K562 (cell line): ENCODE results near the gene TMEM214. TPM values are rescaled to one million over a fixed set of nuclear protein-coding genes. Genes with fewer than 3 reads are reported as not detected.

Source experiments
- BRCA1 ChIP-seq, 2 experiments: fragments of 450-650 bp in 1 of 2; sonication (generic) in 1 of 2; formaldehyde crosslinking in 1 of 2; IDR thresholded peaks; 2 replicates each; pipeline versions ENCODE4 v1.5.0 to v1.6.1; 2017 to 2020; ENCODE audit warnings: mild to moderate bottlenecking in 1 of 2, missing genetic modification reagents in 1 of 2
- DNMT1 ChIP-seq: fragments of 450-650 bp; IDR thresholded peaks from 2 replicates; pipeline ENCODE4 v1.6.1; 2016; ENCODE audit warnings: antibody characterized with exemption, mild to moderate bottlenecking
- KLF1 ChIP-seq: fragments of 450-650 bp; IDR thresholded peaks from 2 replicates; pipeline ENCODE4 v1.6.1; 2016; ENCODE audit warnings: missing genetic modification characterization, missing compliant biosample characterization
- MED1 ChIP-seq: sonication (generic); formaldehyde crosslinking; IDR thresholded peaks from 2 replicates; pipeline ENCODE4 v1.8.1; 2023; ENCODE audit warnings: missing genetic modification reagents, borderline replicate concordance
- MTF1 ChIP-seq: fragments of 250-450 bp; sonication (Bioruptor Pico); IDR thresholded peaks from 2 replicates; pipeline ENCODE4 v1.9.0; 2021; ENCODE audit warnings: moderate library complexity, mild to moderate bottlenecking, inconsistent platforms, borderline replicate concordance
- PHF8 ChIP-seq: fragments of 200-600 bp; sonication (generic); IDR thresholded peaks from 2 replicates; pipeline ENCODE4 v1.6.1; 2012; ENCODE audit warnings: mixed run types, mild to moderate bottlenecking, inconsistent platforms, low read length, moderate library complexity, borderline replicate concordance
- PPARD ChIP-seq: fragments of 250-450 bp; sonication (Bioruptor Pico); IDR thresholded peaks from 2 replicates; pipeline ENCODE4 v1.8.0; 2022; ENCODE audit warnings: inconsistent platforms, mild to moderate bottlenecking, moderate library complexity
- RBBP5 ChIP-seq: fragments of 200-600 bp; sonication (generic); IDR thresholded peaks from 2 replicates; pipeline ENCODE4 v1.6.1; 2012; ENCODE audit warnings: borderline replicate concordance, mild to moderate bottlenecking, low read length, control low read depth, inconsistent platforms; ENCODE audit not compliant: insufficient read depth, poor library complexity, severe bottlenecking
- RBM14 ChIP-seq: fragments of 200-400 bp; formaldehyde crosslinking; IDR thresholded peaks from 2 replicates; pipeline ENCODE4 v1.6.1; 2018; ENCODE audit warnings: low read depth, mild to moderate bottlenecking, low read length, moderate library complexity, borderline replicate concordance; ENCODE audit not compliant: insufficient read depth
- SLC30A9 ChIP-seq: fragments of 250-450 bp; sonication (Bioruptor Pico); IDR thresholded peaks from 2 replicates; pipeline ENCODE4 v1.8.0; 2022; ENCODE audit warnings: mild to moderate bottlenecking, moderate library complexity
- SMC3 ChIP-seq: conservative IDR thresholded peaks from 2 replicates; pipeline ENCODE4 v1.6.1; 2011; ENCODE audit warnings: low read depth, low read length, improper control_type of control experiment; ENCODE audit not compliant: insufficient read depth
- XRCC4 ChIP-seq: IDR thresholded peaks from one replicate; pipeline ENCODE4 v1.6.1; 2011; ENCODE audit not compliant: insufficient read depth, insufficient read length; ENCODE audit errors: extremely low read depth
- YBX1 ChIP-seq: fragments of 450-650 bp; IDR thresholded peaks from 2 replicates; pipeline ENCODE4 v1.7.1; 2016; ENCODE audit warnings: mild to moderate bottlenecking
- ZBTB17 ChIP-seq: fragments of 450-650 bp; formaldehyde crosslinking; IDR thresholded peaks from 2 replicates; pipeline ENCODE4 v1.4.0; 2020; ENCODE audit warnings: mild to moderate bottlenecking
- ZNF311 ChIP-seq: fragments of 250-450 bp; sonication (Bioruptor Pico); IDR thresholded peaks from 2 replicates; pipeline ENCODE4 v1.4.0; 2020; ENCODE audit warnings: mild to moderate bottlenecking, moderate library complexity
- ZNF584 ChIP-seq: fragments of 200-800 bp; sonication (Bioruptor generic); IDR thresholded peaks from 2 replicates; pipeline ENCODE4 v1.6.1; 2016; ENCODE audit warnings: low read depth, mild to moderate bottlenecking, missing genetic modification characterization, missing compliant biosample characterization
- polyA plus RNA-seq, 8 experiments: library from polyadenylated mRNA; depleted of rRNA in 4 of 8; stranded (reverse) in 5 of 8; unstranded in 3 of 8; fragments of >200 nt; fragmentation: Nextera tagmentation in 2 of 8; fragmentation: Illumina TruSeq in 1 of 8; extraction: Ambion mirVana in 2 of 8; extraction: Trizol in 1 of 8; gene quantifications; 2 replicates each; pipeline versions ENCODE4 v1.2.1 to v1.2.3, GENCODE V29; 2011 to 2014; ENCODE audit warnings: inconsistent platforms in 1 of 8, missing spikeins in 1 of 8
- total RNA-seq, 7 experiments: library from RNA; depleted of rRNA in 6 of 7; stranded (reverse); fragments of >200 nt in 6 of 7; fragmentation: Illumina TruSeq in 2 of 7; extraction: Trizol in 2 of 7; gene quantifications; 2 replicates each; pipeline versions ENCODE4 v1.2.1 to v1.2.3, GENCODE V29; 2011 to 2021; ENCODE audit warnings: low replicate concordance in 1 of 7
- TF ChIP-seq, protein P1 (sequence below): fragments of 450-650 bp; IDR thresholded peaks from 2 replicates; pipeline ENCODE4 v1.6.1; 2018; ENCODE audit not compliant: partially characterized antibody
- TF ChIP-seq, protein P2 (sequence below): sonication (generic); formaldehyde crosslinking; IDR thresholded peaks from 2 replicates; pipeline ENCODE4 v1.8.0; 2022; ENCODE audit warnings: mild to moderate bottlenecking, missing genetic modification reagents
- TF ChIP-seq, protein P3 (sequence below): fragments of 250-450 bp; sonication (Bioruptor Pico); IDR thresholded peaks from 2 replicates; pipeline ENCODE4 v1.8.0; 2021; ENCODE audit warnings: borderline replicate concordance, mild to moderate bottlenecking, moderate library complexity; ENCODE audit not compliant: poor library complexity, severe bottlenecking

The TMEM214 gene
- total and polyA plus RNA-seq, 9 of the 15 experiments (the other 6 are each of a cell fraction or from before 2014, with no cell fraction given) = 11.4 to 81.4 (median 44.1) TPM

DNA sequence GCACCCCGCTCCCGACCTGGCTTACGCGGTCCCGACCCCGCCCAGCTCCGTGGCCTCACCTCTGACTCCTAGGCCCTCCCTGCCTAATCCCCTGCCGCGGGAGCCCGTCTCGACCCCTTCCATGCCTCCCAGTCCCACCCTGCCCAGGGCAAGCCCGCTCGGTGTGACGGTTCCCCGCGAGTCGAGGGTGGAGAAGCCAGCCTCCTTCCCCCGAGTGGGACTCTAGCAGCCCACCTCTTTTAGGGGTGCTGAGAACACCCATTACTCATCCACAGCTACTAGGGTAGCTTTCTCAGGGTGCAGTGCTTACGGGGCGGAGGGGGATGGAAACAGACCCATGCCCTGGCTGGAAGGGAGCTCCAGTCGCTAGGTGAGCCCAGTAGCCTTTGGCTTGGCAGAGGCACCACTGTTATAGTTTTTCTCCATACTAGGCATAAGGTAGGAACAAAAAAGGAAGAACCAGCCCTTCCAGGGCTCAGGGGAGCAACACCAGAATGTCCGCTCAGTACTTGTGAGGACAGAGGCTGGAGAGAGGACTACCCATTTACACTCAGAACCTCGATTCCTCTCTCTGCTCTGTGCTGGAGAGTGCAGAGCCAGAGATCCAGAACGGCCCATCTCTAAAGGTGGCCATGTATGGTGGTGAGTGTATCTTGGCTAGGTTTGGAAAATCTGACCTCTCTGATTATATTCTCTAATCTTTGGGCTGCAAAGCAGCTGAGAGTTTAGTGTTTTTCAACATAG lies 19.3 kb downstream of the TMEM214 start (continued):
- TF ChIP-seq RBBP5 (no peak), SLC30A9 (CRISPR knock-in tag) (no peak), KLF1 (no peak), ZNF584 (CRISPR knock-in tag) (no peak), MTF1 (no peak), XRCC4 (no peak), RBM14 (no peak), YBX1 (no peak), PPARD (CRISPR knock-in tag) (no peak), DNMT1 (no peak), ZNF311 (CRISPR knock-in tag) (no peak), ZBTB17 (0 out of 2 replicates have a peak, but pooled peaks have one; percentile 24), PHF8 (no peak), MED1 (no peak), BRCA1 (IDR thresholded peaks at IDR 0.05) (no peak), BRCA1 (CRISPR knock-in tag; IDR thresholded peaks at IDR 0.05) (no peak), SMC3 (no peak)
- TF ChIP-seq, protein P1, sequence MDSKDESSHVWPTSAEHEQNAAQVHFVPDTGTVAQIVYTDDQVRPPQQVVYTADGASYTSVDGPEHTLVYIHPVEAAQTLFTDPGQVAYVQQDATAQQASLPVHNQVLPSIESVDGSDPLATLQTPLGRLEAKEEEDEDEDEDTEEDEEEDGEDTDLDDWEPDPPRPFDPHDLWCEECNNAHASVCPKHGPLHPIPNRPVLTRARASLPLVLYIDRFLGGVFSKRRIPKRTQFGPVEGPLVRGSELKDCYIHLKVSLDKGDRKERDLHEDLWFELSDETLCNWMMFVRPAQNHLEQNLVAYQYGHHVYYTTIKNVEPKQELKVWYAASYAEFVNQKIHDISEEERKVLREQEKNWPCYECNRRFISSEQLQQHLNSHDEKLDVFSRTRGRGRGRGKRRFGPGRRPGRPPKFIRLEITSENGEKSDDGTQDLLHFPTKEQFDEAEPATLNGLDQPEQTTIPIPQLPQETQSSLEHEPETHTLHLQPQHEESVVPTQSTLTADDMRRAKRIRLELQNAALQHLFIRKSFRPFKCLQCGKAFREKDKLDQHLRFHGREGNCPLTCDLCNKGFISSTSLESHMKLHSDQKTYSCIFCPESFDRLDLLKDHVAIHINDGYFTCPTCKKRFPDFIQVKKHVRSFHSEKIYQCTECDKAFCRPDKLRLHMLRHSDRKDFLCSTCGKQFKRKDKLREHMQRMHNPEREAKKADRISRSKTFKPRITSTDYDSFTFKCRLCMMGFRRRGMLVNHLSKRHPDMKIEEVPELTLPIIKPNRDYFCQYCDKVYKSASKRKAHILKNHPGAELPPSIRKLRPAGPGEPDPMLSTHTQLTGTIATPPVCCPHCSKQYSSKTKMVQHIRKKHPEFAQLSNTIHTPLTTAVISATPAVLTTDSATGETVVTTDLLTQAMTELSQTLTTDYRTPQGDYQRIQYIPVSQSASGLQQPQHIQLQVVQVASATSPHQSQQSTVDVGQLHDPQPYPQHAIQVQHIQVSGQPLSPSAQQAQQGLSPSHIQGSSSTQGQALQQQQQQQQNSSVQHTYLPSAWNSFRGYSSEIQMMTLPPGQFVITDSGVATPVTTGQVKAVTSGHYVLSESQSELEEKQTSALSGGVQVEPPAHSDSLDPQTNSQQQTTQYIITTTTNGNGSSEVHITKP = no peak
- TF ChIP-seq, protein P2, sequence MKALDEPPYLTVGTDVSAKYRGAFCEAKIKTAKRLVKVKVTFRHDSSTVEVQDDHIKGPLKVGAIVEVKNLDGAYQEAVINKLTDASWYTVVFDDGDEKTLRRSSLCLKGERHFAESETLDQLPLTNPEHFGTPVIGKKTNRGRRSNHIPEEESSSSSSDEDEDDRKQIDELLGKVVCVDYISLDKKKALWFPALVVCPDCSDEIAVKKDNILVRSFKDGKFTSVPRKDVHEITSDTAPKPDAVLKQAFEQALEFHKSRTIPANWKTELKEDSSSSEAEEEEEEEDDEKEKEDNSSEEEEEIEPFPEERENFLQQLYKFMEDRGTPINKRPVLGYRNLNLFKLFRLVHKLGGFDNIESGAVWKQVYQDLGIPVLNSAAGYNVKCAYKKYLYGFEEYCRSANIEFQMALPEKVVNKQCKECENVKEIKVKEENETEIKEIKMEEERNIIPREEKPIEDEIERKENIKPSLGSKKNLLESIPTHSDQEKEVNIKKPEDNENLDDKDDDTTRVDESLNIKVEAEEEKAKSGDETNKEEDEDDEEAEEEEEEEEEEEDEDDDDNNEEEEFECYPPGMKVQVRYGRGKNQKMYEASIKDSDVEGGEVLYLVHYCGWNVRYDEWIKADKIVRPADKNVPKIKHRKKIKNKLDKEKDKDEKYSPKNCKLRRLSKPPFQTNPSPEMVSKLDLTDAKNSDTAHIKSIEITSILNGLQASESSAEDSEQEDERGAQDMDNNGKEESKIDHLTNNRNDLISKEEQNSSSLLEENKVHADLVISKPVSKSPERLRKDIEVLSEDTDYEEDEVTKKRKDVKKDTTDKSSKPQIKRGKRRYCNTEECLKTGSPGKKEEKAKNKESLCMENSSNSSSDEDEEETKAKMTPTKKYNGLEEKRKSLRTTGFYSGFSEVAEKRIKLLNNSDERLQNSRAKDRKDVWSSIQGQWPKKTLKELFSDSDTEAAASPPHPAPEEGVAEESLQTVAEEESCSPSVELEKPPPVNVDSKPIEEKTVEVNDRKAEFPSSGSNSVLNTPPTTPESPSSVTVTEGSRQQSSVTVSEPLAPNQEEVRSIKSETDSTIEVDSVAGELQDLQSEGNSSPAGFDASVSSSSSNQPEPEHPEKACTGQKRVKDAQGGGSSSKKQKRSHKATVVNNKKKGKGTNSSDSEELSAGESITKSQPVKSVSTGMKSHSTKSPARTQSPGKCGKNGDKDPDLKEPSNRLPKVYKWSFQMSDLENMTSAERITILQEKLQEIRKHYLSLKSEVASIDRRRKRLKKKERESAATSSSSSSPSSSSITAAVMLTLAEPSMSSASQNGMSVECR (CRISPR knock-in tag) = 0 out of 2 replicates have a peak, but pooled peaks have one; percentile 2
- TF ChIP-seq, protein P3, sequence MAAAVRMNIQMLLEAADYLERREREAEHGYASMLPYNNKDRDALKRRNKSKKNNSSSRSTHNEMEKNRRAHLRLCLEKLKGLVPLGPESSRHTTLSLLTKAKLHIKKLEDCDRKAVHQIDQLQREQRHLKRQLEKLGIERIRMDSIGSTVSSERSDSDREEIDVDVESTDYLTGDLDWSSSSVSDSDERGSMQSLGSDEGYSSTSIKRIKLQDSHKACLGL (CRISPR knock-in tag) = no peak
